ENCODE measurements around the gene ZP2.
A peak's percentile ranks its signal among the peaks of the same experiment; 100 is the strongest.
"Not testable (repeated sequence)": the region's sequence is repeated elsewhere in the genome, so short reads cannot be mapped to it uniquely, and the experiment has no call there.

The ZP2 gene

GRCh38 chr16:21157632-21158031, 53.7 kb downstream of the ZP2 start:
- H4K91ac ChIP-seq (ENCODE audit: low read length) = no peak overlapping the region
- H4K8ac ChIP-seq (ENCODE audit: low read length) = no peak overlapping the region
- no peak overlapping the region for H2AFZ ChIP-seq (ENCODE audit: low read depth, low read length)
- 94% methylated on average over 2 of the region's 5 CpGs for WGBS
- H3K9ac ChIP-seq (ENCODE audit: low read length) = peak overlapping the region; percentile 91
- H2BK120ac ChIP-seq (ENCODE audit: low read depth, low read length) = no peak overlapping the region
- H3K79me1 ChIP-seq (replicated peaks; ENCODE audit: low read length, poor library complexity, severe bottlenecking) = peaks cover 12% of the 10 kb centered on the region
- H3K4ac ChIP-seq (ENCODE audit: low read depth in 1 of 2, low read length in 2 of 2) = no peak overlapping the region
- H3K4me3 ChIP-seq (ENCODE audit: insufficient read depth in 1 of 2, low read depth in 1 of 2, low read length in 2 of 2) = peak overlapping the region in 1 of 2 experiments; percentile 84
- no peak overlapping the region for H2BK15ac ChIP-seq (ENCODE audit: low read depth, poor library complexity, severe bottlenecking)
- no peak for DNase-seq
- H3K27ac ChIP-seq (ENCODE audit: low read length, poor library complexity, severe bottlenecking) = no peak overlapping the region
- H3K4me2 ChIP-seq (ENCODE audit: low read length, poor library complexity, severe bottlenecking) = no peak overlapping the region
- peaks cover 10% of the 10 kb centered on the region for H3K4me1 ChIP-seq (ENCODE audit: control insufficient read depth, insufficient read depth, low read depth, low read length)
- H3K9me3 ChIP-seq (ENCODE audit: control insufficient read depth, low read length) = no peaks in the 10 kb centered on the region
- no peak overlapping the region for H3K14ac ChIP-seq (ENCODE audit: low read length in 2 of 2)
- H2AK5ac ChIP-seq (ENCODE audit: low read length, severe bottlenecking) = no peak overlapping the region
- H3K36me3 ChIP-seq (ENCODE audit: control insufficient read depth in 1 of 2, insufficient read depth in 2 of 2, low read depth in 1 of 2, low read length in 2 of 2) = peaks cover 0 to 18% of the 10 kb centered on the region in 2 experiments
- H2BK5ac ChIP-seq (ENCODE audit: low read depth, low read length, poor library complexity, severe bottlenecking) = no peak overlapping the region
- H3K18ac ChIP-seq (ENCODE audit: low read depth in 1 of 2, low read length in 2 of 2) = no peak overlapping the region
- H2BK12ac ChIP-seq (ENCODE audit: low read length in 2 of 2) = no peak overlapping the region
- no peak overlapping the region for H3K23ac ChIP-seq (ENCODE audit: low read length in 2 of 2)
- H3K27me3 ChIP-seq (ENCODE audit: control insufficient read depth in 1 of 2, insufficient read depth in 1 of 2, low read length in 2 of 2) = no peaks in the 10 kb centered on the region

DNA sequence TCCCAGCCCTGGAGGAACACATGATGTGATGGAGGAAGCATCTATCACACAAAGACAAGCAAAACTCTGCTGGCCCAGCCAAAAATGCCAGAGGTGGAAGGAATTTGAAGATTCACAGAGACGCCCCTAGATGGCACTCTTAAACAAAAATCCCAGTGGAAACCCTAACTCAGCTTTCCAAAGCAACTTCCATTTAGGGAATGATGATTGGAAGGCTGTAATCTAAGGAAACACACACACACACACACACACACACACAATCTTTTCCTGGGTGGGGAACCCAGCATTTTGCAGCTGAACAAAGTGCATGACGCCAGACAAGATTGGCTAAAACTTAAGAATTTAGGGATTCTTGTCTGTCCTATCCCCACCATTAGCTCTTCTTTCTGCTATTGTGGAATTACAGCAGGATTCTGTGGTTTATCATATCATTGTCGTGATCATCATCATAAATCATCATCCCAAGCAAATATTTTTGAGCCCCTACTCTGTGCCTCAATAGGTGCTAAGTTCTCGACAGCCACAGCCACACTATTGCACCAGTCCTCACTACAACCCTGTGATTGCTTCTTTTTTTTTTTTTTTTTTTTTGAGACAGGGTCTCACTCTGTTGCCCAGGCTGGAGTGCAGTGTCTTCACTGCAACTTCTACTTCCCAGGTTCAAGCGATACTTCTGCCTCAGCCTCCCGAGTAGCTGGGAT, 54.5 kb downstream of the ZP2 start:
- H3K14ac ChIP-seq (ENCODE audit: low read length in 2 of 2) = no peak overlapping the region
- no peak overlapping the region for H2AFZ ChIP-seq (ENCODE audit: low read depth, low read length)
- H3K36me3 ChIP-seq (ENCODE audit: control insufficient read depth in 1 of 2, insufficient read depth in 2 of 2, low read depth in 1 of 2, low read length in 2 of 2) = peaks cover 0 to 12% of the 10 kb centered on the region in 2 experiments
- H2BK15ac ChIP-seq (ENCODE audit: low read depth, poor library complexity, severe bottlenecking) = no peak overlapping the region
- H3K9me3 ChIP-seq (ENCODE audit: control insufficient read depth, low read length) = no peaks in the 10 kb centered on the region
- H3K4ac ChIP-seq (ENCODE audit: low read depth in 1 of 2, low read length in 2 of 2) = no peak overlapping the region
- H2BK5ac ChIP-seq (ENCODE audit: low read depth, low read length, poor library complexity, severe bottlenecking) = no peak overlapping the region
- H3K9ac ChIP-seq (ENCODE audit: low read length) = peak overlapping the region; percentile 91
- H3K4me1 ChIP-seq (ENCODE audit: control insufficient read depth, insufficient read depth, low read depth, low read length) = peaks cover 10% of the 10 kb centered on the region
- H3K18ac ChIP-seq (ENCODE audit: low read depth in 1 of 2, low read length in 2 of 2) = no peak overlapping the region
- H2BK12ac ChIP-seq (ENCODE audit: low read length in 2 of 2) = no peak overlapping the region
- H3K79me1 ChIP-seq (replicated peaks; ENCODE audit: low read length, poor library complexity, severe bottlenecking) = peaks cover 12% of the 10 kb centered on the region
- H4K91ac ChIP-seq (ENCODE audit: low read length) = no peak overlapping the region
- peak; percentile 83 for DNase-seq
- WGBS = 73% methylated on average over 5 of the region's 6 CpGs
- H3K4me3 ChIP-seq (ENCODE audit: insufficient read depth in 1 of 2, low read depth in 1 of 2, low read length in 2 of 2) = no peak overlapping the region
- no peak overlapping the region for H4K8ac ChIP-seq (ENCODE audit: low read length)
- no peaks in the 10 kb centered on the region for H3K27me3 ChIP-seq (ENCODE audit: control insufficient read depth in 1 of 2, insufficient read depth in 1 of 2, low read length in 2 of 2)
- H3K4me2 ChIP-seq (ENCODE audit: low read length, poor library complexity, severe bottlenecking) = no peak overlapping the region
- no peak overlapping the region for H3K27ac ChIP-seq (ENCODE audit: low read length, poor library complexity, severe bottlenecking)
- H3K23ac ChIP-seq (ENCODE audit: low read length in 2 of 2) = no peak overlapping the region
- no peak overlapping the region for H2BK120ac ChIP-seq (ENCODE audit: low read depth, low read length)
- peak overlapping the region; percentile 19 for H2AK5ac ChIP-seq (ENCODE audit: low read length, severe bottlenecking)

DNA sequence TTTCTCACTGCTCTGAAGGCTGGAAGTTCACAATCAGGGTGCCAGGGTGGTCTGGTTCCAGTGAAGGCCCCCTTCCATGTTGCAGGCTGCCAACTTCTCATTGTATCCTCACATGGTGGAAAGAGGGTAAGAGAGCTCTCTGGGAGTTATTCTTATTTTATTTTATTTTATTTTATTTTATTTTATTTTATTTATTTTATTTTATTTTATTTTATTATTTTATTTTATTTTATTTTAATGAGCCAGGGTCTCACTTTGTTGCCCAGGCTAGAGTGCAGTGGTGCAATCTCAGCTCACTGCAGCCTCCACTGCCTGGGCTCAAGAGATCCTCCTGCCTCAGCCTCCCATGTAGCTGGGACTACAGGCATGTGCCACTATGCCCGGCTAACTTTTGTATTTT, 55.4 kb downstream of the ZP2 start:
- not testable (repeated sequence) for H3K4me3 ChIP-seq (ENCODE audit: insufficient read depth in 1 of 2, low read depth in 1 of 2, low read length in 2 of 2); H3K27me3 ChIP-seq (ENCODE audit: control insufficient read depth in 1 of 2, insufficient read depth in 1 of 2, low read length in 2 of 2); H2AK5ac ChIP-seq (ENCODE audit: low read length, severe bottlenecking); H2BK15ac ChIP-seq (ENCODE audit: low read depth, poor library complexity, severe bottlenecking); H4K8ac ChIP-seq (ENCODE audit: low read length); DNase-seq; H3K27ac ChIP-seq (ENCODE audit: low read length, poor library complexity, severe bottlenecking); H3K18ac ChIP-seq (ENCODE audit: low read depth in 1 of 2, low read length in 2 of 2); H3K4me2 ChIP-seq (ENCODE audit: low read length, poor library complexity, severe bottlenecking); H4K91ac ChIP-seq (ENCODE audit: low read length); H3K9me3 ChIP-seq (ENCODE audit: control insufficient read depth, low read length); H3K23ac ChIP-seq (ENCODE audit: low read length in 2 of 2); H3K9ac ChIP-seq (ENCODE audit: low read length); H2BK120ac ChIP-seq (ENCODE audit: low read depth, low read length); H2BK5ac ChIP-seq (ENCODE audit: low read depth, low read length, poor library complexity, severe bottlenecking); H3K14ac ChIP-seq (ENCODE audit: low read length in 2 of 2); H3K36me3 ChIP-seq (ENCODE audit: control insufficient read depth in 1 of 2, insufficient read depth in 2 of 2, low read depth in 1 of 2, low read length in 2 of 2); H2BK12ac ChIP-seq (ENCODE audit: low read length in 2 of 2); H2AFZ ChIP-seq (ENCODE audit: low read depth, low read length); H3K4ac ChIP-seq (ENCODE audit: low read depth in 1 of 2, low read length in 2 of 2)
- peaks cover 10% of the 10 kb centered on the region for H3K4me1 ChIP-seq (ENCODE audit: control insufficient read depth, insufficient read depth, low read depth, low read length)
- peaks cover 12% of the 10 kb centered on the region for H3K79me1 ChIP-seq (replicated peaks; ENCODE audit: low read length, poor library complexity, severe bottlenecking)
- no CpG with 5 or more reads among the region's 1 CpG for WGBS

DNA sequence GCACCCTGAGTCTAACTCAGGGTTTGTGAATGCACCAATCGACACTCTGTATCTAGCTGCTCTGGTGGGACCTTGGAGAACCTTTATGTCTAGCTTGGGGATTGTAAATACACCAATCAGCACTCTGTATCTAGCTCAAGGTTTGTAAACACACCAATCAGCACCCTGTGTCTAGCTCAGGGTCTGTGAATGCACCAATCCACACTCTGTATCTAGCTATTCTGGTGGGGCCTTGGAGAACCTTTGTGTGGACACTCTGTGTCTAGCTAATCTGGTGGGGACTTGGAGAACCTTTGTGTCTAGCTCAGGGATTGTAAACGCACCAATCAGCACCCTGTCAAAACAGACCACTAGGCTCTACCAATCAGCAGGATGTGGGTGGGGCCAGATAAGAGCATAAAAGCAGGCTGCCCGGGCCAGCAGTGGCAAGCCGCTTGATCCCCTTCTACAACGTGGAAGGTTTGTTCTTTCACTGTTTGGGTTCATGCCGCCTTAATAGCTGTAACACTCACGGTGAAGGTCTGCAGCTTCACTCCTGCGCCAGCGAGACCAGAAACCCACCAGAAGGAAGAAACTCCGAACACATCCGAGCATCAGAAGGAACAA, 58.1 kb downstream of the ZP2 start:
- H3K9ac ChIP-seq (ENCODE audit: low read length); H2BK15ac ChIP-seq (ENCODE audit: low read depth, poor library complexity, severe bottlenecking); H3K4ac ChIP-seq (ENCODE audit: low read depth in 1 of 2, low read length in 2 of 2); H3K4me1 ChIP-seq (ENCODE audit: control insufficient read depth, insufficient read depth, low read depth, low read length); H2AFZ ChIP-seq (ENCODE audit: low read depth, low read length); H3K9me3 ChIP-seq (ENCODE audit: control insufficient read depth, low read length); H3K79me1 ChIP-seq (replicated peaks; ENCODE audit: low read length, poor library complexity, severe bottlenecking); H3K27ac ChIP-seq (ENCODE audit: low read length, poor library complexity, severe bottlenecking); H2BK5ac ChIP-seq (ENCODE audit: low read depth, low read length, poor library complexity, severe bottlenecking); H2AK5ac ChIP-seq (ENCODE audit: low read length, severe bottlenecking); DNase-seq; H2BK120ac ChIP-seq (ENCODE audit: low read depth, low read length); H4K91ac ChIP-seq (ENCODE audit: low read length); H3K18ac ChIP-seq (ENCODE audit: low read depth in 1 of 2, low read length in 2 of 2); H3K14ac ChIP-seq (ENCODE audit: low read length in 2 of 2); H3K36me3 ChIP-seq (ENCODE audit: control insufficient read depth in 1 of 2, insufficient read depth in 2 of 2, low read depth in 1 of 2, low read length in 2 of 2); H4K8ac ChIP-seq (ENCODE audit: low read length); H3K23ac ChIP-seq (ENCODE audit: low read length in 2 of 2); H3K4me3 ChIP-seq (ENCODE audit: insufficient read depth in 1 of 2, low read depth in 1 of 2, low read length in 2 of 2); H3K27me3 ChIP-seq (ENCODE audit: control insufficient read depth in 1 of 2, insufficient read depth in 1 of 2, low read length in 2 of 2); H2BK12ac ChIP-seq (ENCODE audit: low read length in 2 of 2); H3K4me2 ChIP-seq (ENCODE audit: low read length, poor library complexity, severe bottlenecking): not testable (repeated sequence)
- WGBS = 91% methylated on average over 10 of the region's 11 CpGs

All from mesenchymal stem cell (in vitro differentiated cells and primary cell).